WTC11 (cell line): Measurements from ENCODE around the gene PTPA. TPM values are rescaled to one million over a fixed set of nuclear protein-coding genes. Genes with fewer than 3 reads are reported as not detected.
A peak's percentile ranks its signal among the peaks of the same experiment; 100 is the strongest.

Experiments used
- ATAC-seq: fragments of 200-7000 bp; cut with Tn5 transposase; 2 replicates; pipeline ENCODE4 v1.10.0; 2021; ENCODE audit warnings: mild to moderate bottlenecking, moderate library complexity
- CTCF ChIA-PET: fragments of 300-600 bp; sonication (Branson Sonifier 250); formaldehyde crosslinking; loops from one replicate; lab custom pipeline; 2021; ENCODE audit warnings: antibody characterized with exemption; lab: Charles Lee
- POLR2A ChIA-PET: fragments of 350-600 bp; sonication (Branson Sonifier 250); formaldehyde crosslinking; loops from one replicate; lab custom pipeline; 2021; ENCODE audit warnings: antibody characterized with exemption; lab: Charles Lee
- DNase-seq: peaks from one replicate; pipeline ENCODE4 v3.0.0; 2021; ENCODE audit warnings: low spot score
- H3K27ac Mint-ChIP-seq: 2 replicates; pipeline ENCODE4 v1.8.0; 2021; ENCODE audit warnings: mixed read lengths
- H3K27me3 Mint-ChIP-seq: 2 replicates; pipeline ENCODE4 v1.8.0; 2021; ENCODE audit warnings: low read depth, mild to moderate bottlenecking, moderate library complexity, mixed read lengths
- H3K36me3 Mint-ChIP-seq: 2 replicates; pipeline ENCODE4 v1.8.0; 2021; ENCODE audit warnings: mixed read lengths
- H3K4me1 Mint-ChIP-seq: 2 replicates; pipeline ENCODE4 v1.8.0; 2022; ENCODE audit warnings: mixed read lengths
- H3K4me3 Mint-ChIP-seq: 2 replicates; pipeline ENCODE4 v1.8.0; 2021; ENCODE audit warnings: mild to moderate bottlenecking, moderate library complexity, mixed read lengths
- H3K9me3 Mint-ChIP-seq: 2 replicates; pipeline ENCODE4 v1.8.0; 2021; ENCODE audit warnings: mixed read lengths
- ATF6 ChIP-seq: sonication (generic); formaldehyde crosslinking; IDR thresholded peaks from 2 replicates; pipeline ENCODE4 v1.8.1; 2023; ENCODE audit warnings: mild to moderate bottlenecking, missing genetic modification reagents
- GABPB1 ChIP-seq: sonication (generic); formaldehyde crosslinking; IDR thresholded peaks from 2 replicates; pipeline ENCODE4 v1.8.1; 2023; ENCODE audit warnings: mild to moderate bottlenecking, missing genetic modification reagents
- PRDM15 ChIP-seq: sonication (generic); formaldehyde crosslinking; IDR thresholded peaks from 2 replicates; pipeline ENCODE4 v1.8.0; 2022; ENCODE audit warnings: missing genetic modification reagents
- RELA ChIP-seq: sonication (generic); formaldehyde crosslinking; IDR thresholded peaks from 2 replicates; pipeline ENCODE4 v1.8.1; 2022; ENCODE audit warnings: missing genetic modification reagents, mild to moderate bottlenecking, borderline replicate concordance
- SMAD4 ChIP-seq: sonication (generic); formaldehyde crosslinking; IDR thresholded peaks from 2 replicates; pipeline ENCODE4 v1.8.0; 2022; ENCODE audit warnings: mild to moderate bottlenecking, missing genetic modification reagents
- SP1 ChIP-seq: sonication (generic); formaldehyde crosslinking; conservative IDR thresholded peaks from 2 replicates; pipeline ENCODE4 v1.8.1; 2022; ENCODE audit warnings: missing genetic modification reagents
- TEAD1 ChIP-seq: sonication (generic); formaldehyde crosslinking; IDR thresholded peaks from 2 replicates; pipeline ENCODE4 v1.8.0; 2022; ENCODE audit warnings: mild to moderate bottlenecking, missing genetic modification reagents
- TEAD4 ChIP-seq: sonication (generic); formaldehyde crosslinking; IDR thresholded peaks from 2 replicates; pipeline ENCODE4 v1.8.0; 2022; ENCODE audit warnings: mild to moderate bottlenecking, missing genetic modification reagents
- TP53 ChIP-seq: sonication (generic); formaldehyde crosslinking; IDR thresholded peaks from 2 replicates; pipeline ENCODE4 v1.8.1; 2023; ENCODE audit warnings: mild to moderate bottlenecking, missing genetic modification reagents
- ZNF232 ChIP-seq: sonication (generic); formaldehyde crosslinking; IDR thresholded peaks from 2 replicates; pipeline ENCODE4 v1.8.0; 2022; ENCODE audit warnings: mild to moderate bottlenecking, missing genetic modification reagents
- ZNF317 ChIP-seq: sonication (generic); formaldehyde crosslinking; IDR thresholded peaks from 2 replicates; pipeline ENCODE4 v1.8.1; 2023; ENCODE audit warnings: low read depth, mild to moderate bottlenecking, moderate library complexity, missing genetic modification reagents, borderline replicate concordance
- total RNA-seq: library from RNA; stranded (reverse); gene quantifications from 3 replicates; pipeline ENCODE4 v1.2.3, GENCODE V29; 2021
- TF ChIP-seq, protein P1 (sequence below): sonication (generic); formaldehyde crosslinking; IDR thresholded peaks from 2 replicates; pipeline ENCODE4 v1.8.1; 2022; ENCODE audit warnings: mild to moderate bottlenecking, missing genetic modification reagents, moderate library complexity, borderline replicate concordance
- TF ChIP-seq, protein P2 (sequence below): sonication (generic); formaldehyde crosslinking; IDR thresholded peaks from 2 replicates; pipeline ENCODE4 v1.8.1; 2023; ENCODE audit warnings: mild to moderate bottlenecking, missing genetic modification reagents, moderate library complexity
- TF ChIP-seq, protein P3 (sequence below): fragments of 250-450 bp; sonication (Bioruptor Pico); IDR thresholded peaks from 2 replicates; pipeline ENCODE4 v2.1.2; 2022; ENCODE audit warnings: mild to moderate bottlenecking, moderate library complexity
- TF ChIP-seq, protein P4 (sequence below): fragments of 250-450 bp; sonication (Bioruptor Pico); IDR thresholded peaks from 2 replicates; pipeline ENCODE4 v1.9.0; 2021; ENCODE audit warnings: mild to moderate bottlenecking

PTPA gene
- total RNA-seq, 1 experiment from 2014 or later = 186 TPM

- H3K27ac Mint-ChIP-seq = peak overlapping the region; percentile 74; the same call in 1 of the 2 replicates
- ATAC-seq = no peak
Measured at GRCh38 chr9:129093602-129094386, 17.4 kb upstream of the PTPA start.

More at GRCh38 chr9:129093602-129094386, 17.4 kb upstream of the PTPA start:
- no peaks in the 10 kb centered on the region for H3K9me3 Mint-ChIP-seq
- H3K27me3 Mint-ChIP-seq = no peaks in the 10 kb centered on the region
- ChIA-PET POLR2A (no interaction called here), CTCF (no interaction called here)
- no peak overlapping the region for H3K4me3 Mint-ChIP-seq
- H3K4me1 Mint-ChIP-seq = no peaks in the 10 kb centered on the region
- no peak for TF ChIP-seq SP1 (CRISPR knock-in tag)
- TF ChIP-seq ZNF232 (CRISPR knock-in tag) = no peak
- TF ChIP-seq TEAD4 (CRISPR knock-in tag) = no peak
- TF ChIP-seq, protein P1, sequence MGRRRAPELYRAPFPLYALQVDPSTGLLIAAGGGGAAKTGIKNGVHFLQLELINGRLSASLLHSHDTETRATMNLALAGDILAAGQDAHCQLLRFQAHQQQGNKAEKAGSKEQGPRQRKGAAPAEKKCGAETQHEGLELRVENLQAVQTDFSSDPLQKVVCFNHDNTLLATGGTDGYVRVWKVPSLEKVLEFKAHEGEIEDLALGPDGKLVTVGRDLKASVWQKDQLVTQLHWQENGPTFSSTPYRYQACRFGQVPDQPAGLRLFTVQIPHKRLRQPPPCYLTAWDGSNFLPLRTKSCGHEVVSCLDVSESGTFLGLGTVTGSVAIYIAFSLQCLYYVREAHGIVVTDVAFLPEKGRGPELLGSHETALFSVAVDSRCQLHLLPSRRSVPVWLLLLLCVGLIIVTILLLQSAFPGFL = no peak
- TF ChIP-seq GABPB1 (CRISPR knock-in tag) = no peak
- TF ChIP-seq, protein P2, sequence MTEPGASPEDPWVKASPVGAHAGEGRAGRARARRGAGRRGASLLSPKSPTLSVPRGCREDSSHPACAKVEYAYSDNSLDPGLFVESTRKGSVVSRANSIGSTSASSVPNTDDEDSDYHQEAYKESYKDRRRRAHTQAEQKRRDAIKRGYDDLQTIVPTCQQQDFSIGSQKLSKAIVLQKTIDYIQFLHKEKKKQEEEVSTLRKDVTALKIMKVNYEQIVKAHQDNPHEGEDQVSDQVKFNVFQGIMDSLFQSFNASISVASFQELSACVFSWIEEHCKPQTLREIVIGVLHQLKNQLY (CRISPR knock-in tag) = no peak
- TF ChIP-seq RELA (CRISPR knock-in tag) = no peak
- TF ChIP-seq ATF6 (CRISPR knock-in tag) = no peak
- TF ChIP-seq, protein P3, sequence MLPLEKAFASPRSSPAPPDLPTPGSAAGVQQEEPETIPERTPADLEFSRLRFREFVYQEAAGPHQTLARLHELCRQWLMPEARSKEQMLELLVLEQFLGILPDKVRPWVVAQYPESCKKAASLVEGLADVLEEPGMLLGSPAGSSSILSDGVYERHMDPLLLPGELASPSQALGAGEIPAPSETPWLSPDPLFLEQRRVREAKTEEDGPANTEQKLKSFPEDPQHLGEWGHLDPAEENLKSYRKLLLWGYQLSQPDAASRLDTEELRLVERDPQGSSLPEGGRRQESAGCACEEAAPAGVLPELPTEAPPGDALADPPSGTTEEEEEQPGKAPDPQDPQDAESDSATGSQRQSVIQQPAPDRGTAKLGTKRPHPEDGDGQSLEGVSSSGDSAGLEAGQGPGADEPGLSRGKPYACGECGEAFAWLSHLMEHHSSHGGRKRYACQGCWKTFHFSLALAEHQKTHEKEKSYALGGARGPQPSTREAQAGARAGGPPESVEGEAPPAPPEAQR (CRISPR knock-in tag) = no peak
- TF ChIP-seq SMAD4 (CRISPR knock-in tag) = no peak
- TF ChIP-seq, protein P4, sequence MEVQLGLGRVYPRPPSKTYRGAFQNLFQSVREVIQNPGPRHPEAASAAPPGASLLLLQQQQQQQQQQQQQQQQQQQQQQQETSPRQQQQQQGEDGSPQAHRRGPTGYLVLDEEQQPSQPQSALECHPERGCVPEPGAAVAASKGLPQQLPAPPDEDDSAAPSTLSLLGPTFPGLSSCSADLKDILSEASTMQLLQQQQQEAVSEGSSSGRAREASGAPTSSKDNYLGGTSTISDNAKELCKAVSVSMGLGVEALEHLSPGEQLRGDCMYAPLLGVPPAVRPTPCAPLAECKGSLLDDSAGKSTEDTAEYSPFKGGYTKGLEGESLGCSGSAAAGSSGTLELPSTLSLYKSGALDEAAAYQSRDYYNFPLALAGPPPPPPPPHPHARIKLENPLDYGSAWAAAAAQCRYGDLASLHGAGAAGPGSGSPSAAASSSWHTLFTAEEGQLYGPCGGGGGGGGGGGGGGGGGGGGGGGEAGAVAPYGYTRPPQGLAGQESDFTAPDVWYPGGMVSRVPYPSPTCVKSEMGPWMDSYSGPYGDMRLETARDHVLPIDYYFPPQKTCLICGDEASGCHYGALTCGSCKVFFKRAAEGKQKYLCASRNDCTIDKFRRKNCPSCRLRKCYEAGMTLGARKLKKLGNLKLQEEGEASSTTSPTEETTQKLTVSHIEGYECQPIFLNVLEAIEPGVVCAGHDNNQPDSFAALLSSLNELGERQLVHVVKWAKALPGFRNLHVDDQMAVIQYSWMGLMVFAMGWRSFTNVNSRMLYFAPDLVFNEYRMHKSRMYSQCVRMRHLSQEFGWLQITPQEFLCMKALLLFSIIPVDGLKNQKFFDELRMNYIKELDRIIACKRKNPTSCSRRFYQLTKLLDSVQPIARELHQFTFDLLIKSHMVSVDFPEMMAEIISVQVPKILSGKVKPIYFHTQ = no peak
- TF ChIP-seq PRDM15 = no peak
- TF ChIP-seq TP53 (CRISPR knock-in tag) = no peak
- no peak for TF ChIP-seq TEAD1 (CRISPR knock-in tag)
- TF ChIP-seq ZNF317 (CRISPR knock-in tag) = no peak
- TF ChIP-seq, all 79 proteins: peak for 0
- peaks cover 8% of the 10 kb centered on the region; the same call in 1 of the 2 replicates for H3K36me3 Mint-ChIP-seq
- no peak for DNase-seq
